GM12891 (cell line): ENCODE results near the gene UBE2R2.

Experiments
- POLR2A ChIP-seq: IDR thresholded peaks from 2 replicates; pipeline ENCODE4 v1.6.1; 2011; ENCODE audit warnings: low read depth, low read length, control low read depth
- POLR2AphosphoS5 ChIP-seq: IDR thresholded peaks from 2 replicates; pipeline ENCODE4 v1.6.1; 2011; ENCODE audit warnings: low read depth, low read length, control low read depth
- POU2F2 ChIP-seq: IDR thresholded peaks from 2 replicates; pipeline ENCODE4 v1.6.1; 2011; ENCODE audit warnings: low read depth, mild to moderate bottlenecking, control low read depth, low read length, moderate library complexity
- SPI1 ChIP-seq: IDR thresholded peaks from 2 replicates; pipeline ENCODE4 v1.6.1; 2011; ENCODE audit warnings: low read depth, low read length, control low read depth
- TAF1 ChIP-seq: IDR thresholded peaks from 2 replicates; pipeline ENCODE4 v1.6.1; 2011; ENCODE audit warnings: low read depth, low read length, control low read depth

- no peak for TF ChIP-seq POLR2A
- TF ChIP-seq TAF1 = no peak
- TF ChIP-seq POLR2AphosphoS5 = no peak
- no peak for TF ChIP-seq POU2F2
- TF ChIP-seq SPI1 = no peak
These were observed 38.1 kb upstream of the UBE2R2 start for GRCh38 chr9:33778700-33779351.
